Testis (tissue), 2 donors: ENCODE data around the gene RNF207.

Source experiments
- CTCF ChIP-seq, 3 experiments: fragments of 450-650 bp in 2 of 3; fragments of 200-600 bp in 1 of 3; sonication (generic) in 1 of 3; IDR thresholded peaks; one replicate each; pipeline ENCODE4 v1.5.1; 2016 to 2019; ENCODE audit warnings: antibody characterized with exemption in 3 of 3, mild to moderate bottlenecking in 2 of 3, moderate library complexity in 1 of 3
- POLR2A ChIP-seq: fragments of 450-650 bp; IDR thresholded peaks from one replicate; pipeline ENCODE4 v1.6.1; 2017; ENCODE audit warnings: antibody characterized with exemption, mild to moderate bottlenecking, moderate library complexity

- no peak for TF ChIP-seq CTCF (IDR thresholded peaks at IDR 0.05)
- no peak for TF ChIP-seq POLR2A
Observed at GRCh38 chr1:6167391-6168303, 38.3 kb upstream of the RNF207 start.
